Suppressor macrophage (primary cell): ENCODE data around the gene HINFP.
"Not testable (repeated sequence)": the region's sequence is repeated elsewhere in the genome, so short reads cannot be mapped to it uniquely, and the experiment has no call there.

ENCODE experiments used
- DNase-seq, 4 experiments: peaks; one replicate each; pipeline ENCODE4 v3.0.0-alpha.2; 2020 to 2022

HINFP gene

DNA sequence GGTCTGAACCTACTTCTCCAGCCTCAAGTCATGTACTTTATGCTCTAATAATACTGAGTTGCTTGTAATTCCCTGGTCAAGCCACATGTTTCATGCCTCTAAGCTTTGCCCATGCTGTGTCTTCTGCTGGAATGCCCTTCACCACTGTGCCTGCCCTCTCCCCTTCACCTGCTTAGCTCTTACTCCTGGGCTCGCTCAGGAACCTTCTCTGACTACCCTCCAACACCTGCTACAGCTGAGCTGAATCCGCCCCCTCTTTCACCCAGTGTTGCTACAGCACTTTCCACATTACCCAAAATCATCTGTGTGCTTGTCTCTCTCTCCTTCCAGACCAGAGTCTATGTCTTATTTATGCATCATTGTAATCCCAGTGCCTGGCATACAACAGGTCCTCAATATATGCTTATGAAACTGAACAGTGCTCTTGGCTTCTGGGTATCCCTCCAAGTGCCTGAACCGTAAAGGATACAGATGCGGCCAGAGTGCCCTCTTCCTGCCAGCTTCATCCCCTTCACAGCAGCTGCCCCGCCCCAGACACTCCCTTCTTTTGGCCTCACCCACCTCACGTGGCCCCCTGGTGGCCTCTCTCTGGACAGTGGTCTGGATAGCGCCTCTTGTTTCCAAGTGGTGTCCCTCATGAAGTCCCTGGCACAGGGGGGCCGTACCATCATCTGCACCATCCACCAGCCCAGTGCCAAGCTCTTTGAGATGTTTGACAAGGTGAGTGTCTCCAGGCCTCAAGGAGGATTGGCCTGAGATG lies 34.5 kb downstream of the HINFP start:
- DNase-seq, result peak; percentile 40 to 62 (median 42)

GRCh38 chr11:119156496-119156895 lies 35.1 kb downstream of the HINFP start:
- no peak for DNase-seq

GRCh38 chr11:119157063-119157462 lies 35.7 kb downstream of the HINFP start:
- DNase-seq, result peak in 2 of 4 experiments; percentile 31 to 48

GRCh38 chr11:119158467-119158866 lies 37.1 kb downstream of the HINFP start:
- no peak for DNase-seq

GRCh38 chr11:119160151-119160550 lies 38.8 kb downstream of the HINFP start:
- DNase-seq, result no peak

GRCh38 chr11:119161871-119162270 lies 40.5 kb downstream of the HINFP start:
- no peak for DNase-seq

DNA sequence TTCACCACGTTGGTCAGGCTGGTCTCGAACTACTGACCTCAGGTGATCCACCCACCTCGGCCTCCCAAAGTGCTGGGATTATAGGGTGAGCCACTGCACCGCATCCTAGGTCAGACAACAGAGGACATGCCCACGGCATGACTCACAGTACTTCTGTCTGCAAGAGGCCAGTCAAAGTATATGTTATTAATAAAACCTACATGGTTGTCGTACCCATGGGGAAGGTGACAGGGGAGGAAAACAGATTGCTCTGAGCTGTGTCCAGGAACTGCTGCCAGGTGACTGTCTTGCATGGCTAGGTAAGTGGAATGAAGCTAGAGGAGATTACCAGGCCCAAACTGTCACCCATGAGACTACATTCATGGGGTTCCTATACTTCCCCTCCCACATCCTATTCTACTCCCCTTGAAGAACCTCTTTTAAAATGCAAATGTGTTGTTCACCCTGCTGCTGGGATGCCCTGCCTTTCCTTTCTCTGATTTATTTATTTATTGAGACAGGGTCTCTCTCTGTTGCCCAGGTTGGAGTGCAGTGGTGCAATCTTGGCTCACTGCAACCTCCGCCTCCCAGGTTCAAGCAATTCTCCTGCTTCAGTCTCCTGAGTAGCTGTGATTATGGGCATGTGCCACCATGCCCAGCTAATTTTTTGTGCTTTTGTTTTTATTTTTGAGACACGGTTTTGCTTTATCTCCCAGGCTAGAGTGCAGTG lies 45.1 kb downstream of the HINFP start:
- DNase-seq, result peak; percentile 17 to 41 (median 32)

- not testable (repeated sequence) for DNase-seq
These were observed 45.7 kb downstream of the HINFP start for GRCh38 chr11:119167077-119167458.

GRCh38 chr11:119167933-119168332 lies 46.6 kb downstream of the HINFP start:
- DNase-seq, result peak in 2 of 4 experiments; percentile 14 to 35

GRCh38 chr11:119168471-119169281 lies 47.3 kb downstream of the HINFP start, which contains the start of gene NLRX1:
Gene NLRX1, plus strand, starts transcription at chr11:119168725. Its CDS starts 2,679 bp downstream, at chr11:119171404.
- peak; percentile 89 to 95 (median 92) for DNase-seq

- peak; percentile 47 to 73 (median 65) for DNase-seq
These were observed 47.9 kb downstream of the HINFP start for GRCh38 chr11:119169282-119169719.

DNA sequence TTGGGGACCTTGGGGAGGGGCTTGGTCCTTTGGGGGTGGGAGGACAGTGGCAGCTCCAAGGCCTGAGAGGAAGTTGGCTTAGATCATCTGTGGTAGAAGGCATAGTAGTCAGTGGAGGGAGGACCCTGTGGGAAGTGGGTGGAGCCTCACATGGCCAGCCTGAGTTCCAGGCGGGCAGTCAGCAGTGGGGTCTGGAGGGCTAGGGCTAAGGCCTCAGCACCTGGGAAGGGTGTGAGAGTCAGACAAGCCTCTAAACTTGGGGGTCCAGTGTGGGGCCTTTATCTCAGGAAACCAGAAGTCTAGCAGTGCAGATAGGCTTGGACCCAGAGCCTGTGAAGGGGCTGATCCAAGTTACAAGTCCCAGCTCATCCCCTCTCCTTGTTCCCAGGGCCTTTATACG lies 51.1 kb downstream of the HINFP start:
- peak; percentile 58 to 86 (median 81) for DNase-seq

- DNase-seq, result no peak
These were observed 52.1 kb downstream of the HINFP start for GRCh38 chr11:119173453-119173852.

DNA sequence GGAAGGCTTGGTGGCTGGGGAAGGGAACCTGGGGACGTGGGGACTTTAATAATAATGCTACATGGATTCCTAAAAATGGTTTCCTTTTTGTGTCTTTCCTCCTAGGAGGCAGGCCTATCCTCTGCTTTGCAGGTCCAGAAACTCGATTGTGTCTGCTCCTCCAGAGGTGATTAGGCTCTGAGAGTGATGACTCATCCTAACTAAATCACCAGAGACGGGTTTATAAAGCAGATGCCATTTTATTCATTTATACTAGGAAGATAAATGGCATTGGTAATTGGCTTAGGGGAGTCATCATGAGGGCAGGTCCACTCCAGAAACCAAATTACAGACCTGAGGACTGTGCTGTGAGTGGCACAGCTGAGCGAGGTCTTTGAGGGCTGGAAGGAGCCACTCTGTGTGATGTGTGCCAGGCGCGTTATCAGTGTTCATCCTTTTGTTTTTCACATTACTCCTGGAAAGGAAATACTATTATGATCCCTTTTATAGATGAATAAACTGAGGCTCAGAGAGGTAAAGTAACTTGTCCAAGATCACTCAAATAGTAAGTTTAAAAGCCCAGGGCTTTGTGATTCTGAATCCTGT lies 54.2 kb downstream of the HINFP start:
- DNase-seq, result no peak

- peak; percentile 2 to 48 (median 28) for DNase-seq
These were observed 56.8 kb downstream of the HINFP start for GRCh38 chr11:119178166-119178680.

GRCh38 chr11:119179342-119179741 lies 58.0 kb downstream of the HINFP start:
- DNase-seq, result no peak

- no peak for DNase-seq
These were observed 58.6 kb downstream of the HINFP start for GRCh38 chr11:119179983-119180382.

GRCh38 chr11:119180729-119181676 lies 59.6 kb downstream of the HINFP start:
- no peak for DNase-seq

- peak; percentile 5 to 43 (median 32) for DNase-seq
These were observed 60.5 kb downstream of the HINFP start for GRCh38 chr11:119181677-119182412.

GRCh38 chr11:119184399-119184798 lies 63.0 kb downstream of the HINFP start:
- not testable (repeated sequence) for DNase-seq
